K562 (cell line): ENCODE measurements around the gene TMEFF2. TPM values are rescaled to one million over a fixed set of nuclear protein-coding genes. Genes with fewer than 3 reads are reported as not detected.

Source experiments
- ATAC-seq: fragments of 200-7000 bp; cut with Tn5 transposase; 3 replicates; pipeline ENCODE4 v1.9.1; 2020; ENCODE audit warnings: moderate library complexity
- BruUV-seq: library from RNA; stranded (reverse); fragments of 400-500 nt; replicated peaks from 2 replicates; lab custom pipeline; 2021; lab: Mats Ljungman, UMichigan
- CTCF ChIA-PET: fragments of 300-600 bp; formaldehyde crosslinking; extraction: SDS; loops from one replicate; lab custom pipeline; 2021; ENCODE audit warnings: low intra/inter-chr PET ratio; lab: Yijun Ruan, JAX
- POLR2A ChIA-PET: fragments of 300-600, 350-650 bp; sonication (Branson Sonifier 250); formaldehyde crosslinking; extraction: SDS; loops from one replicate; lab custom pipeline; 2021; ENCODE audit warnings: antibody characterized with exemption, inconsistent platforms; lab: Yijun Ruan, JAX
- DNase-seq, 4 experiments: peaks; one replicate each; pipeline versions ENCODE4 v3.0.0 to v3.0.0-alpha.2; 2011 to 2018; ENCODE audit warnings: low spot score in 3 of 4, mixed read lengths in 3 of 4; ENCODE audit errors: extremely low read depth in 1 of 4
- FAIRE-seq: peaks from 2 replicates; lab custom pipeline; 2011; peaks lifted over from hg19 to GRCh38; lab: Jason Lieb, UNC
- H2AFZ ChIP-seq: 2 replicates; pipeline ENCODE4 v1.6.0; 2011; ENCODE audit warnings: low read depth, low read length, control low read depth, inconsistent platforms
- H3K27ac ChIP-seq: fragments of 200-600 bp; 3 replicates; pipeline ENCODE4 v1.8.0; 2011; ENCODE audit warnings: low read depth, mild to moderate bottlenecking, control low read depth, inconsistent platforms, low read length, moderate library complexity, mixed read lengths; ENCODE audit errors: extremely low read depth
- H3K27me3 ChIP-seq, 2 experiments: fragments of 300-600 bp in 1 of 2; 2 replicates in 1 of 2; 3 replicates in 1 of 2; pipeline versions ENCODE4 v1.6.0 to v1.8.0; 2011; ENCODE audit warnings: inconsistent platforms in 2 of 2, low read length in 2 of 2, mild to moderate bottlenecking in 1 of 2, mixed read lengths in 1 of 2, moderate library complexity in 1 of 2; ENCODE audit not compliant: control insufficient read depth in 2 of 2, insufficient read depth in 2 of 2
- H3K36me3 ChIP-seq: fragments of 300-600 bp; 3 replicates; pipeline ENCODE4 v1.8.0; 2011; ENCODE audit warnings: mild to moderate bottlenecking, low read length, inconsistent platforms; ENCODE audit not compliant: control insufficient read depth, insufficient read depth
- H3K4me1 ChIP-seq, 2 experiments: fragments of 200-600 bp in 1 of 2; replicated peaks in 1 of 2; 2 replicates in 1 of 2; 3 replicates in 1 of 2; pipeline versions ENCODE4 v1.5.1 to v1.8.0; 2011; ENCODE audit warnings: inconsistent platforms in 2 of 2, low read length in 2 of 2, mild to moderate bottlenecking in 1 of 2, mixed read lengths in 1 of 2, moderate library complexity in 1 of 2; ENCODE audit not compliant: control insufficient read depth in 2 of 2, insufficient read depth in 2 of 2
- H3K4me2 ChIP-seq: 2 replicates; pipeline ENCODE4 v1.6.1; 2011; ENCODE audit warnings: low read length, control low read depth, inconsistent platforms, mixed read lengths; ENCODE audit not compliant: insufficient read depth
- H3K4me3 ChIP-seq: fragments of 200-600 bp; sonication (generic), shearing (Covaris generic); 2 replicates; pipeline ENCODE4 v1.5.1; 2016; ENCODE audit warnings: control low read depth, inconsistent platforms
- H3K79me2 ChIP-seq: fragments of 200-600 bp; 3 replicates; pipeline ENCODE4 v1.8.0; 2011; ENCODE audit warnings: low read length, inconsistent platforms; ENCODE audit not compliant: control insufficient read depth, insufficient read depth
- H3K9ac ChIP-seq, 2 experiments: 2 replicates each; pipeline versions ENCODE4 v1.6.0 to v1.6.1; 2011; ENCODE audit warnings: low read depth in 2 of 2, low read length in 2 of 2, control low read depth in 1 of 2, inconsistent platforms in 1 of 2, mild to moderate bottlenecking in 1 of 2, mixed read lengths in 1 of 2; ENCODE audit not compliant: insufficient read depth in 1 of 2
- H3K9me1 ChIP-seq: one replicate; pipeline ENCODE4 v1.6.0; 2011; ENCODE audit warnings: inconsistent platforms, mild to moderate bottlenecking, low read length, moderate library complexity; ENCODE audit not compliant: control insufficient read depth, insufficient read depth
- H3K9me3 ChIP-seq: replicated peaks from 2 replicates; pipeline ENCODE4 v1.5.1; 2011; ENCODE audit warnings: low read depth, low read length, inconsistent platforms; ENCODE audit not compliant: control insufficient read depth, insufficient read depth
- H4K20me1 ChIP-seq: replicated peaks from 2 replicates; pipeline ENCODE4 v1.6.1; 2011; ENCODE audit warnings: low read length, inconsistent platforms, mixed read lengths; ENCODE audit not compliant: control insufficient read depth, insufficient read depth
- CEBPZ ChIP-seq: fragments of 150-350 bp; IDR thresholded peaks from 2 replicates; pipeline ENCODE4 v1.6.1; 2014; ENCODE audit warnings: low read depth, mild to moderate bottlenecking, low read length, borderline replicate concordance
- ELF4 ChIP-seq: fragments of 450-650 bp; formaldehyde crosslinking; IDR thresholded peaks from 2 replicates; pipeline ENCODE4 v1.4.0; 2022; ENCODE audit warnings: missing genetic modification characterization
- FOXJ3 ChIP-seq: sonication (generic); formaldehyde crosslinking; IDR thresholded peaks from 2 replicates; pipeline ENCODE4 v1.4.0; 2020; ENCODE audit warnings: mild to moderate bottlenecking, missing genetic modification reagents
- FOXK1 ChIP-seq: sonication (generic); formaldehyde crosslinking; IDR thresholded peaks from 2 replicates; pipeline ENCODE4 v1.8.0; 2022; ENCODE audit warnings: missing genetic modification reagents, mild to moderate bottlenecking, borderline replicate concordance
- NFATC3 ChIP-seq: fragments of 450-650 bp; IDR thresholded peaks from 2 replicates; pipeline ENCODE4 v1.6.1; 2017; ENCODE audit warnings: mild to moderate bottlenecking
- PHB ChIP-seq: fragments of 250-450 bp; sonication (Bioruptor Pico); IDR thresholded peaks from 2 replicates; pipeline ENCODE4 v1.5.0; 2021
- PHF20 ChIP-seq: fragments of 450-650 bp; IDR thresholded peaks from 2 replicates; pipeline ENCODE4 v1.6.1; 2018; ENCODE audit not compliant: partially characterized antibody
- RFX7 ChIP-seq: fragments of 250-450 bp; sonication (Bioruptor Pico); IDR thresholded peaks from 2 replicates; pipeline ENCODE4 v1.5.1; 2021; ENCODE audit warnings: mild to moderate bottlenecking
- SMARCC2 ChIP-seq: fragments of 450-650 bp; IDR thresholded peaks from 2 replicates; pipeline ENCODE4 v1.6.1; 2017; ENCODE audit warnings: antibody characterized with exemption, moderate library complexity, mild to moderate bottlenecking, low read depth
- SRSF7 ChIP-seq: fragments of 200-400 bp; formaldehyde crosslinking; optimal IDR thresholded peaks from 2 replicates; pipeline ENCODE3; 2017; ENCODE audit warnings: mild to moderate bottlenecking, low read depth, low read length
- TBP ChIP-seq: optimal IDR thresholded peaks from 2 replicates; pipeline ENCODE3; 2011; ENCODE audit warnings: low read depth, low read length, improper control_type of control experiment
- TCF7 ChIP-seq: sonication (generic); IDR thresholded peaks from 2 replicates; pipeline ENCODE4 v1.6.1; 2016; ENCODE audit warnings: antibody characterized with exemption, borderline replicate concordance
- WGBS: fragments of 100-300 bp; shearing (Covaris generic); methylation state at CpG from one replicate; pipeline ENCODE4 v1.1.6; 2016; ENCODE audit warnings: low coverage, mixed read lengths; ENCODE audit not compliant: insufficient coverage; ENCODE audit errors: missing lambda C conversion rate; 5-methylcytosine and 5-hydroxymethylcytosine counted together
- in situ Hi-C: fragments of 300-500 bp; cut with MboI; formaldehyde crosslinking; loops from 4 replicates; pipeline ENCODE4 v1.15.0; 2018; ENCODE audit warnings: inconsistent platforms, mixed read lengths
- intact Hi-C: fragments of 100-400 bp; cut with micrococcal nuclease; formaldehyde crosslinking; loops from 2 replicates; pipeline ENCODE4 v1.14.2; 2022
- polyA plus RNA-seq, 8 experiments: library from polyadenylated mRNA; depleted of rRNA in 4 of 8; stranded (reverse) in 5 of 8; unstranded in 3 of 8; fragments of >200 nt; fragmentation: Nextera tagmentation in 2 of 8; fragmentation: Illumina TruSeq in 1 of 8; extraction: Ambion mirVana in 2 of 8; extraction: Trizol in 1 of 8; gene quantifications; 2 replicates each; pipeline versions ENCODE4 v1.2.1 to v1.2.3, GENCODE V29; 2011 to 2014; ENCODE audit warnings: inconsistent platforms in 1 of 8, missing spikeins in 1 of 8
- total RNA-seq, 7 experiments: library from RNA; depleted of rRNA in 6 of 7; stranded (reverse); fragments of >200 nt in 6 of 7; fragmentation: Illumina TruSeq in 2 of 7; extraction: Trizol in 2 of 7; gene quantifications; 2 replicates each; pipeline versions ENCODE4 v1.2.1 to v1.2.3, GENCODE V29; 2011 to 2021; ENCODE audit warnings: low replicate concordance in 1 of 7
- TF ChIP-seq, protein P1 (sequence below), 2 experiments: fragments of 450-650 bp; IDR thresholded peaks; 2 replicates each; pipeline ENCODE4 v1.6.1; 2016; ENCODE audit warnings: mild to moderate bottlenecking in 2 of 2, borderline replicate concordance in 1 of 2, low read depth in 1 of 2, moderate library complexity in 1 of 2

The TMEFF2 gene
- total and polyA plus RNA-seq, 9 of the 15 experiments (the other 6 are each of a cell fraction or from before 2014, with no cell fraction given) = 1.4 TPM; not detected in 8

DNA sequence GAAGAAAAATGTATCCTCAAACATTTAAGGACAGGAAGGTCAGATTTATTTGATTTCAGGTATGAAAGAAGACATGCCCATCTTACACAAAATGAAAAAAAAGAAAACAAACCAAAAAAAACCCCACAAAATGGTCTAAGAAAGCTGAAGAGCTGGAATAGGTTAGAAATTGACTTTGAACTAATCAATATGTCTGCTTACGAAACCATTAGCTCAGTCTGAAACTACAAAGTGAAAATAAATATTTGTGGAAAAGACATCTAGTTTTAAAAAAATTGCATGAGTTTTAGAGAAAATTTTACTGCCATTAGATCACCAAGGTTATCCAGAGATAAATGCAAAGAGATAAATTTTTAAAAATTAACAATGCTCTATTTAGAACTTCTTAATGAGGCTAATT, 125.3 kb downstream of the TMEFF2 start:
- POLR2A ChIA-PET = interaction anchor here (0.6 kb wide), 1 partner anchor 26 kb away, joined by 3 read pairs; no protein-coding TSS in a partner anchor
- FAIRE-seq = no peak
- intact Hi-C loops = no loop called here
- TF ChIP-seq FOXK1 (CRISPR knock-in tag) = no peak
- TF ChIP-seq ELF4 (CRISPR knock-in tag) = no peak
- TF ChIP-seq NFATC3 = no peak
- TF ChIP-seq PHB = no peak
- TF ChIP-seq, protein P1, sequence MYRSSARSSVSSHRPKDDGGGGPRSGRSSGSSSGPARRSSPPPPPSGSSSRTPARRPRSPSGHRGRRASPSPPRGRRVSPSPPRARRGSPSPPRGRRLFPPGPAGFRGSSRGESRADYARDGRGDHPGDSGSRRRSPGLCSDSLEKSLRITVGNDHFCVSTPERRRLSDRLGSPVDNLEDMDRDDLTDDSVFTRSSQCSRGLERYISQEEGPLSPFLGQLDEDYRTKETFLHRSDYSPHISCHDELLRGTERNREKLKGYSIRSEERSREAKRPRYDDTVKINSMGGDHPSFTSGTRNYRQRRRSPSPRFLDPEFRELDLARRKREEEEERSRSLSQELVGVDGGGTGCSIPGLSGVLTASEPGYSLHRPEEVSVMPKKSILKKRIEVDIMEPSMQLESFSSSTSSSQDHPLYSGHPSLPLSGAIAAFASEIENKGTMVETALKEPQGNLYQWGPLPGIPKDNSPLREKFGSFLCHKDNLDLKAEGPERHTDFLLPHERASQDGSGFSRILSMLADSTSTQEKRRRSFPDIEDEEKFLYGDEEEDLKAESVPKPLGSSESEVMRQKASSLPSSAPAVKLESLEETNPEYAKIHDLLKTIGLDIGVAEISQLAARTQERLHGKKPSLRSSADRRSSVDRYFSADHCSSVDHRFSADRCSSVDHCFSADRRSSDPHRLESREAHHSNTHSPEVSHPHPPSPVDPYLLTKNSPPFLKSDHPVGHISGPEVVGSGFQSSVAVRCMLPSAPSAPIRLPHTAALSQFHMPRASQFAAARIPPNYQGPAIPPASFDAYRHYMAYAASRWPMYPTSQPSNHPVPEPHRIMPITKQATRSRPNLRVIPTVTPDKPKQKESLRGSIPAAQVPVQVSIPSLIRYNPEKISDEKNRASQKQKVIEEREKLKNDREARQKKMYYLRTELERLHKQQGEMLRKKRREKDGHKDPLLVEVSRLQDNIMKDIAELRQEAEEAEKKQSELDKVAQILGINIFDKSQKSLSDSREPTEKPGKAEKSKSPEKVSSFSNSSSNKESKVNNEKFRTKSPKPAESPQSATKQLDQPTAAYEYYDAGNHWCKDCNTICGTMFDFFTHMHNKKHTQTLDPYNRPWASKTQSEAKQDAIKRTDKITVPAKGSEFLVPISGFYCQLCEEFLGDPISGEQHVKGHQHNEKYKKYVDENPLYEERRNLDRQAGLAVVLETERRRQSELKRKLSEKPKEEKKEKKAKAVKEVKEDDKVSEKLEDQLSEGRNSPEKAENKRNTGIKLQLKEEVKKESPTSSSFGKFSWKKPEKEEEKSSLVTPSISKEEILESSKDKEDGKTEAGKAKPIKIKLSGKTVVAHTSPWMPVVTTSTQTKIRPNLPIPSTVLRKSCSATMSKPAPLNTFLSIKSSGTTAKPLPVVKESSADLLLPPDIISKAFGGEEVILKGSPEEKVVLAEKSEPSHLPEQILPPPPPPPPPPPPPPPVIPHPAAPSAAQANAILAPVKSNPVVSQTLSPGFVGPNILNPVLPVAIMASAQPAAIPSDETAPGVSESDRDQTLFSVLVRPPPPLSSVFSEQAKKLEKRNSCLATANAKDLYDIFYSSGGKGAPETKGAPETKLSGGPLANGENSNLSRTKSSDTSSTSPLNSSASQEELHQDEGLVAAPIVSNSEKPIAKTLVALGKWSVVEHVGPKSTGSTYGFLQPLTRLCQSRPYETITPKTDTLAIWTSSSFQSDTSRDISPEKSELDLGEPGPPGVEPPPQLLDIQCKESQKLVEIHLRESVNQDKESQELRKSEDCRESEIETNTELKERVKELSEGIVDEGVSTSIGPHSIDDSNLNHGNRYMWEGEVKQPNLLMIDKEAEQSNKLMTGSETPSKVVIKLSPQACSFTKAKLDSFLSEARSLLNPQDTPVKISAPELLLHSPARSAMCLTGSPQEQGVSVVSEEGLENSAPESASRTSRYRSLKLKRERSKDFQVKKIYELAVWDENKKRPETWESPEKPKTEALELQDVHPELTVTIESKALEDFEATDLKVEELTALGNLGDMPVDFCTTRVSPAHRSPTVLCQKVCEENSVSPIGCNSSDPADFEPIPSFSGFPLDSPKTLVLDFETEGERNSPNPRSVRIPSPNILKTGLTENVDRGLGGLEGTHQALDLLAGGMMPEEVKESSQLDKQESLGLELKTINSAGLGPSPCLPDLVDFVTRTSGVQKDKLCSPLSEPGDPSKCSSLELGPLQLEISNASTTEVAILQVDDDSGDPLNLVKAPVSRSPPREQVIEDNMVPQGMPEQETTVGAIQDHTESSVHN (IDR thresholded peaks at IDR 0.05; ENCODE audit: borderline replicate concordance in 1 of 2, low read depth in 1 of 2) = no peak
- no peak for TF ChIP-seq RFX7 (CRISPR knock-in tag)
- no peak for TF ChIP-seq TCF7
- TF ChIP-seq SRSF7 = no peak
- TF ChIP-seq CEBPZ = no peak
- TF ChIP-seq PHF20 = no peak
- TF ChIP-seq FOXJ3 (CRISPR knock-in tag) = no peak
- no peak for TF ChIP-seq SMARCC2
- TF ChIP-seq TBP = no peak

More for the DNA sequence above, 125.3 kb downstream of the TMEFF2 start:
- DNase-seq (no peak), ATAC-seq (no peak)
- 38% methylated on average over 1 of the region's 1 CpG for WGBS
- H4K20me1 ChIP-seq = no peaks in the 10 kb centered on the region
- H3K36me3 ChIP-seq = no peaks in the 10 kb centered on the region
- H3K9me3 ChIP-seq = no peaks in the 10 kb centered on the region
- H2AFZ ChIP-seq = no peak overlapping the region
- H3K79me2 ChIP-seq = no peaks in the 10 kb centered on the region
- H3K27me3 ChIP-seq = no peaks in the 10 kb centered on the region
- no peak overlapping the region for H3K27ac ChIP-seq
- no peaks in the 10 kb centered on the region for H3K9me1 ChIP-seq
- CTCF ChIA-PET = no interaction called here
- no peak overlapping the region for H3K4me3 ChIP-seq
- no peaks in the 10 kb centered on the region for H3K4me1 ChIP-seq
- no peak overlapping the region for H3K4me2 ChIP-seq
- no TSS peak for BruUV-seq
- H3K9ac ChIP-seq = no peak overlapping the region
- in situ Hi-C loops = no loop called here
